HG03139 (cell line): Measurements from ENCODE around the gene ZNF772.
"Not testable (repeated sequence)": the region's sequence is repeated elsewhere in the genome, so short reads cannot be mapped to it uniquely, and the experiment has no call there.

Experiments
- ATAC-seq: cut with Tn5 transposase; IDR thresholded peaks from one replicate; pipeline ENCODE4 v1.9.1; 2021; ENCODE audit not compliant: unreplicated experiment

ZNF772 gene

DNA sequence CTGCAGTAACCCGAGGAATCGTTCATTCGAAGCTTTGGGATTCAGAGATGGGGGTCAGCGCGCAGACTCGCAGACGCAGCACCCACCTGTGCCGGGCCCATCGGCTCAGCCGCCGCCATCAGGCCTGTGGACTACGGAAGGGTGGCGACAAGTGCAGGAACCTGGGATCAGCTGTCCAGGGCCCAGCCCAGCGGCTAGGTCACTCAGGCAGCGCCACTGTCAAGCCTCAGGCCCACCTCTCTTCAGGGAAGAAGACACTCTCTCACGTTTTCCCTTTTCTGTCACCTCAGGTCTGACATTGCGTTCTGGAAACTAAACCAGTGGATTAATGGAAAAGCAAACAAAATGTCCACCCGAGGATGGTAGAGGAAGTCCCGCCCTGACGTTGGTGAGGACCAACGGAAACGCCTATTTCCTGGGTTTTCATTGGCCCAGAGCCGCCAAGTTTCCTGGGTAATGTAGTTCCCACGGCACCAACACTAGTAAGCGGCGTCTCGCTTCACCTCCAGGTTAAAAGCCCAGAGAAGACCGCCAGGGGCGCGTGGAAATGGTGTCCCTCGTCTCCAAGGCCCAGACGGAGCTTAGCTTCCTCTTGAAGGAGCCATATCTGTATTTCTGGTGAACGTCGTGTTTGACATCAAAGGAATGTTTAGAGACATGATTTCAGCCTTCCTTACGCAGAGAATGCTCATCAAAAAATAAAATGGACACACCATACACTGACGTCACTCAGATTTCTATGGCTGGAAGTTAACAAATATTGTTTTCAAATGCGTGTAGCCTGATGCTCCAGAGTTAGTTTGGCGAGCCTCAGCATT is at the start of gene ZNF772:
Gene ZNF772 (minus strand): TSS at position 376 of the 818 bp plus-strand sequence. CDS start 257 bp downstream, at position 119.
- peak; percentile 97 for ATAC-seq

DNA sequence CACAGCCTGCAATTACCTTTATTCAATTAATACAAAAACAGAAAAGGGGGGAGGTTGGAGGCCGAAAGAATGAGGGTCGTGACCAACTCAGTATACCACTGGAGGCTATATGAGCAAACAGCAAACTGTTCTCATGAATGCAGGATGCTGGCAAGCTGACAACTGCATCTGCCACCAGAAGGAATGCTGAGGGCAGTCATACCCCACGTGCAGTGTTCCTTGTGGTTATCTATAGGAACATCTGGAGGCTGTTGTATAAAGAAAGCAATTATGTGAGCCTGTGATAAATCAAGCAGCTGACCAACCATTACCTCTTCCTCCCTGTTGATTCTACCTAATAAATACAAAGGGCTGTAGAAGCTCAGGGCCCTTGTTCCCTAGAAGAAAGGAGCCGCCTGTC is 40.7 kb upstream of the ZNF772 start:
- not testable (repeated sequence) for ATAC-seq

DNA sequence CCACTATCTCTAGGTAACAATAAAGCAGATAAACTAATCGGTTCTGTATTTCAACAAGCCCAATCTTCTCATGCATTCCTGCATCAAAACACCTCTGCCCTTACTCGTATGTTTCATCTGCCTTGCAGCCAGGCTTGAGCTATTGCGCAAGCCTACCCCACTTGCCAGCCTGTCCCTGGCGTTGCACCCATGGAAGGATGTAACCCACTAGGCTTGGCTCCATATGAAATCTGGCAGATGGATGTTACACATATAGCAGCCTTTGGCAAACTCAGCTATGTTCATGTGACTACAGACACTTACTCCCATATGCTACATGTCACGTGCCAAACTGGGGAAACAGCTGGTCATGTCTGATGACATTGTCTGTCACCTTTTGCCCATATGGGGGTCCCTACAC is 37.9 kb upstream of the ZNF772 start:
- ATAC-seq = no peak

DNA sequence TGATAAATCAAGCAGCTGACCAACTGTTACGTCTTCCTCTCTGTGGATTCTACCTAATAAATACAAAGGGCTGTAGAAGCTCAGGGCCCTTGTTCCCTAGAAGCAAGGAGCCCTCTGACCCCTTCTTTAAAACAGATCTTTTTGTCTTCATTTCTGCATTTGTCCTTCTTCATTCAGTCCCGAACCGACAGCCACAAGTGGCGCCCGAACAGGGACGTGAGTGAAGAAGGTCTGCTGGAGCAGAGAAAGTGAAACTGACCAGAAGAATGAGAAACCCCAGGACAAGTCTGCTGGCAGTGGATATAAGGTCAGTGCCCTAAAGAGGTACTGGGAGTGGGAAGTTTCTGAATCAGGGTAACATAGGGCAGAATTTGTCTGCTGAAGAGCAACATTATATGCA is 35.5 kb upstream of the ZNF772 start:
- no peak for ATAC-seq

DNA sequence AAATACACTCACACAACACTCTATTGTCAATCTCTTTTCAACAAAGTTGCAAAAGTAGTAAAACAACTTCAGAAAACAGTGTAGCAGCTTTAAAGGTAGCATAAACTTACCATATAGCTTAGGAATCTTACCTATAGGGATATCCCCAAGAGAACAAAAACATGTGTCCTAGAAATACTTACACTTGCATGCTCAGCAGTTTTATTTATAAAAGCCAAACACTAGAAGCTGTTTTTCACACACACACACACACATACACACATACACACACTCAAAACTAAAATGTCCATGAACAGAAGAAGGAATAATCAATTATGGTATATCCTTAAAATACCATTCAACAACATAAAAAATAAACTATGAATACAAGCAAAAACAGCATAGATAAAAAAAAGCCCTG is 34.1 kb upstream of the ZNF772 start:
- no peak for ATAC-seq

DNA sequence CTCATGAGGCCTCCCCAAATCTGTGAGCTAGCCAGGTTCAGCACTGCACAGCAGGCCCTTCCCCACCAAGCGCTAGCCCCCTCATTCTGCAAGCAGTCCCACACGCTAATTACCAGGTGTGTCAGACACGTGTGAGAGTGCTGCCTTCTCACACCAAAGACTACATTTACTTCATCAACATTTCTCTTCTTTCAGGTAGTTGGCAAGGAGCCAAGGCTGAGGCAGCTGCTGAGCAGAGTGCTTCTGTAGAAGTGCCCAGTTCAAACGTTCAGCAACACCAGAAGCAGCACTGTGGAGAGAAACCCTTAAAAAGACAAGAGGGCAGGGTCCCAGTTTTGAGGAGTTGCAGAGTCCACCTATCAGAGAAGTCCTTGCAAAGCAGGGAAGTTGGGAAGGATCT is 28.8 kb upstream of the ZNF772 start:
- no peak for ATAC-seq

DNA sequence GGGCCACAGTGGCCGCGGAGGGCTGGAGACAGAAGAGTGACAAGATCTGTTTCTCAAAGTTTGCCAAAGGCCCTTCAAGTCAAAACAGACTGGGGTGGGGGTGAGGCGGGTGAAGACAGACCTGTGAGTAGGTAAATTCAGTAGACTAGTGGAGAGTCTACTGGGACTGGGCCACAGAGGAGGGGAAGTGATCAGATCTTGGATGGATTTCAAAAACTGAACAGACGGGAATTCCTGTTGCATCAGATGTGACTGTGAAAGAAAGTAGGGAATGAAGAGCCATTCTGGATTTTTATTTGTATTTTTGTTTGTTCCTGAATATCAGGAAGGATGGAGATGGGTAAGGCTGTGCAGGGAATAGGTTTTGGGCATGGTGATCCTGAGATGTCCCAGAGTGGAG is 23.0 kb upstream of the ZNF772 start:
- not testable (repeated sequence) for ATAC-seq

DNA sequence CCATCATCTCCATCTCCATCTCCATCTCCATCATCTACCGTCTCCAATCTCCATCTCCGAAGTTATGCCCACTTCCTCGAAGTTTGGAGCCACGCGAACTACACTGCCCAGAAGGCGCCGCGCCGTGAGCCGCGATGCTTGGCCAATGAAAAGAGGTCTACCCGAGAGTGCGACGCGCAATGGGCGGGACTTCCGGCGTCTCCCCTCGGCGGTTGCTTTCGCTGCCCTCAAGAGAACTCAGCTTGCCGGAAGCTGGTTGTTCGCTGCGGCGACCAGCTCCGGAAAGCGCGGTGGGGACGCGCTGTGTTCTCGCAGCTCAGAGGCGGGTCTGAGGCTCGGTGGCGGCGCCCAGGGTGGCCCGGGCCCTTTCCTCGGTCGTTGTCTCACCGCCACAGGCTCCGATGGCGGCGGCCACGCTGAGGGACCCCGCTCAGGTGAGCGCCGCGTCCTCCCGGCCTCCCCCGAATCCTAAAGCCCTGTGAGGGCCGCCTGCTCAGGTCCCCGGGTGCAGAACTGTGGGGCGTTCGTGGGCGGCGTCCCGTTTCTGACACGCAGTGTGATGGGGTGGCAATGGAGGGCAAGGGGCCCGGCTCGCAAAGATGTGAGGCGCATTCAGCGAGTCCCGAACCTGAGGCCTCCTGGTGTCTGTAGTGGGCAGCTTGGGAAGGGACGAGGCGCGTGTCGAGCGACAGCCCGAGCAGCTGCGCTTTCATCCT is 22.5 kb upstream of the ZNF772 start, which contains the start of gene ZNF773:
Gene ZNF773 (plus strand): TSS at position 259 of the 716 bp plus-strand sequence. CDS start 143 bp downstream, at position 402.
- peak; percentile 94 for ATAC-seq

DNA sequence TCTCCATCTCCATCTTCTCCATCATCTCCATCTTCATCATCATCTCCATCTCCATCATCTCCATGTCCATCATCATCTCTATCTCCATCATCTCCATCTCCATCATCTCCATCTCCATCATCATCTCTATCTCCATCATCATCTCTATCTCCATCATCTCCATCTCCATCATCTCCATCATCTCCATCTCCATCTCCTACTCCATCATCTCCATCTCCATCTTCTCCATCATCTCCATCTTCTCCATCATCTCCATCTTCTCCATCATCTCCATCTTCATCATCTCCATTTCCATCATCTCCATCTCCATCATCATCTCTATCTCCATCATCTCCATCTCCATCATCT is 21.9 kb upstream of the ZNF772 start:
- ATAC-seq = not testable (repeated sequence)

DNA sequence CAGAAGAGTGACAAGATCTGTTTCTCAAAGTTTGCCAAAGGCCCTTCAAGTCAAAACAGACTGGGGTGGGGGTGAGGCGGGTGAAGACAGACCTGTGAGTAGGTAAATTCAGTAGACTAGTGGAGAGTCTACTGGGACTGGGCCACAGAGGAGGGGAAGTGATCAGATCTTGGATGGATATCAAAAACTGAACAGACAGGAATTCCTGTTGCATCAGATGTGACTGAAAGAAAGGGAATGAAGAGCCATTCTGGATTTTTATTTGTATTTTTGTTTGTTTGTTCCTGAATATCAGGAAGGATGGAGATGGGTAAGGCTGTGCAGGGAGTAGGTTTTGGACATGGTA is 10.9 kb upstream of the ZNF772 start:
- not testable (repeated sequence) for ATAC-seq

DNA sequence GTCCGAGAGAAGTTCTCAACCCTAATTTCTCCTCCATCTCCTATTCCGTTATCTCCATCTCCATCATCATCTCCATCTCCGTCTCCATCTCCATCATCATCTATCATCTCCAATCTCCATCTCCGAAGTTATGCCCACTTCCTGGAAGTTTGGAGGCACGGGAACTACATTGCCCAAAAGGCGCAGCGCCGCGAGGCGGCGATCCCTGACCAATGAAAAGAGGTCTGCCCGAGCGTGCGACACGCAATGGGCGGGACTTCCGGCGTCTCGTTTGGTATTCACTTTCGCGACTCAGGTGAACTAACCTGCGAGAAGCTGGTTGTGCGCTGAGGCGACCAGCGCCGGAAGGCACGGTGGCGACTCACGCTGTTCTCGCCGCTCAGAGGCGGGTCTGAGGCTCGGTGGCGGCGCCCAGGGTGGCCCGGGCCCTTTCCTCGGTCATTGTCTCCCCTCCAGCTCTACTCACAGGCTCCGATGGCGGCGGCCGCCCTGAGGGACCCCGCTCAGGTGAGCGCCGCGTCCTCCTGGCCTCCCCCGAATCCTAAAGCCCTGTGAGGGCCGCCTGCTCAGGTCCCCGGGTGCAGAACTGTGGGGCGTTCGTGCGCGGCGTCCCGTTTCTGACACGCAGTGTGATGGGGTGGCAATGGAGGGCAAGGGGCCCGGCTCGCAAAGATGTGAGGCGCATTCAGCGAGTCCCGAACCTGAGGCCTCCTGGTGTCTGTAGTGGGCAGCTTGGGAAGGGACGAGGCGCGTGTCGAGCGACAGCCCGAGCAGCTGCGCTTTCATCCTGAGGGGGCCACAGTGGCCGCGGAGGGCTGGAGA is 10.3 kb upstream of the ZNF772 start, which contains the start of gene ZNF419:
Gene ZNF419 (plus strand): TSS at position 274 of the 822 bp plus-strand sequence. CDS start 201 bp downstream, at position 475.
- peak; percentile 93 for ATAC-seq

DNA sequence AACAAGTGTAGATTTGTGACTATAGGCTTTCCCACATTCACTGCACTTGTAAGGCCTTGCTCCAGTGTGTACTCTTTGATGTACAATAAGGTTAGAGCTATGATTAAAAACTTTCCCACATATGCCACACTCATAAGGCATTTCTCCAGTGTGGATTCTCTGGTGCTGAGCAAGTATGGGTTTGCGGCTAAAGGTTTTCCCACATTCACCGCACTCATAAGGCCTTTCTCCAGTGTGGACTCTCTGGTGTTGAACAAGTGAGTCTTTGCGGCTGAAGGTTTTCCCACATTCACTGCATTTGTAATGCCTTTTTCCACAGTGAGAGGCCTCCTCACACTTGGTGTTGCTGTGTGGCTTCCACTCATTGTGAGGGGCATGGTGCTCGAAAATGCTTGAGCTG is 3.7 kb downstream of the ZNF772 start:
- no peak for ATAC-seq

DNA sequence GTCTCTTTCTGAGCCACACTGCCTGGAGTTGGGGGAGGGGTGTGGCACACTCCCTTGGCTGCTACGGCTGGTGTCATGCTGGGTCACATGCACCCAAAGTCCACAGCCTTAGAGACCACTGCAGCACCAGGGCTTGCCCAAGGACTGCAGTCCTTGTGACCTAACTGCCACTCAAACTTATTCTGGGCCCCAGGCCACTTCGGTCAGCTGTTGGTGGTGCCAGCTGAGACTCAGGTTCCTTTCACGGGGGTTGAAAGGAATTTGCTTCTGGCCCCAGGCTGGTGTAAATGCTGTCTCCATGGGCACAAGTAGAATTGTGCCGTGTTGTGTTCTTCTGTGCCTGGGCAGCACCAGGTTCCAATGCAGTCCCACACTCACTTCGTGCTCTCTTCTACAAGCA is 10.9 kb downstream of the ZNF772 start:
- ATAC-seq = no peak

DNA sequence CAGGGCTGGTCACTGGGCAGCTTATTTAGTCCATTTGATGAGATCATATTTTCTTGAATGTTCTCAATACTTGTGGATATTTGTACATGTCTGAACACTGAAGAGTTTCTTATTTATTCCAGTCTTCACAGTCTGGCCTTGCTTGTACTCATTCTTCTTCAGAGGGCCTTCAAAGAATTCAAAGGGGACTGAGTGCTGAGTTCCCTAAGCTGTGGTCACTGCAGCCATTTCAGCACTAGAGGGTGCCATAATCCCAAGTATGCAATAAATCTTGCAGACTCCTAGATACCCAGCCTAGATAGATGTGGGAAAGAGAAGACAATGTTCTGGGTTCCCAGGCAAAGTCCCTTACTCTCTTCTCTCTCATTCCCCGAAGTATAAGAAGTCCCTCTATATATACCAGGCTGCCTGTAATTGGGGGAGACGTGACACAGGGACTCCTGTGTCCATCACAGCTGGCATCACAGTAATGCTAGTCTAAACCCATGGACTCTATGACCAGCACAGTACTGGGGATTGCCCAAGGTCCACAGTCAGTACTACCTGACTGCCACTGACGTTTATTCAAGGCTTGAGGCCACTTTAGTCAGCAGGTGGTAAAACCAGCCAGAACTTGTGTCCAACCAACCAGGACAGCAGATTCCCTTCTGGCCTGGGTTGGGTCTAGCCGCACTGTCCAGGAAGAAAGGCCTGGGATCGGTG is 11.5 kb downstream of the ZNF772 start:
- ATAC-seq = no peak

DNA sequence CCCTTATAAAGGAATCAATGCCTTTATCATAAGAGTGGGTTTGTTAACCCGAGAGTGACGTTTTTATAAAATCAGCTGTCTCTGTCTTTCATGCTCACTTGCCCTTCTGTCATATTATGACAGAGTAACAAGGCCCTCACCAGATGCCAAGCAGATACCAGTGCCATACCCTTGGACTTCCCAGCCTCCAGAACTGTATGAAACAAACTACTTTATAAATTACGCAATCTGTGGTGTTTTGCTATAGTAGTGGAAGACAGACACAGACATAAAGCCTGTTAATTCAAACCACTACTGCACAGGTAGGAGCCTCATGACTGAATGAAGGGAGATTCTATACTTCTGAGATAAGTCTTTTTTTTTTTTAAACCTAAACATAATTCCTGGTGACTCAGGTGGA is 25.1 kb downstream of the ZNF772 start:
- no peak for ATAC-seq

DNA sequence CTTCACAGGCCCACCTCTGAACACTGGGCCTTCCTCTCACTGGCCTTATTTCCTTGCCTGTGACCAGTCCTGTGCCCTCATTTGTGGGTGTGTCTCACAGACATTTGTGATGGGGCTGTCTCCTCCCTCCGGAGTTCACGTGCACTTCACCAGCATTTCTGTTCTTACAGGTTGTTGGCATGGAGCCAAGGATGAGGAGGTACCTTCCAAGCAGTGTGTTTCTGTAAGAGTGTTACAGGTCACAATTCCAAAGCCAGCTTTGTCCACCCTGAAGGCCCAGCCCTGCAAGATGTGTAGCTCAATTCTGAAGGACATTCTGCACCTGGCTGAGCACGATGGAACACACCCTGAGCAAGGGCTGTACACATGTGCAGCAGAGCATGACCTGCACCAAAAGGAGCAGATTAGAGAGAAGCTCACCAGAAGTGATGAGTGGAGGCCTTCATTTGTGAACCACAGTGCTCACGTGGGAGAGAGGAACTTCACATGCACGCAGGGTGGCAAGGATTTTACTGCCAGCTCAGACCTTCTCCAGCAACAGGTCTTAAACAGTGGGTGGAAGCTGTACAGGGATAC is 34.2 kb downstream of the ZNF772 start:
- ATAC-seq = no peak

DNA sequence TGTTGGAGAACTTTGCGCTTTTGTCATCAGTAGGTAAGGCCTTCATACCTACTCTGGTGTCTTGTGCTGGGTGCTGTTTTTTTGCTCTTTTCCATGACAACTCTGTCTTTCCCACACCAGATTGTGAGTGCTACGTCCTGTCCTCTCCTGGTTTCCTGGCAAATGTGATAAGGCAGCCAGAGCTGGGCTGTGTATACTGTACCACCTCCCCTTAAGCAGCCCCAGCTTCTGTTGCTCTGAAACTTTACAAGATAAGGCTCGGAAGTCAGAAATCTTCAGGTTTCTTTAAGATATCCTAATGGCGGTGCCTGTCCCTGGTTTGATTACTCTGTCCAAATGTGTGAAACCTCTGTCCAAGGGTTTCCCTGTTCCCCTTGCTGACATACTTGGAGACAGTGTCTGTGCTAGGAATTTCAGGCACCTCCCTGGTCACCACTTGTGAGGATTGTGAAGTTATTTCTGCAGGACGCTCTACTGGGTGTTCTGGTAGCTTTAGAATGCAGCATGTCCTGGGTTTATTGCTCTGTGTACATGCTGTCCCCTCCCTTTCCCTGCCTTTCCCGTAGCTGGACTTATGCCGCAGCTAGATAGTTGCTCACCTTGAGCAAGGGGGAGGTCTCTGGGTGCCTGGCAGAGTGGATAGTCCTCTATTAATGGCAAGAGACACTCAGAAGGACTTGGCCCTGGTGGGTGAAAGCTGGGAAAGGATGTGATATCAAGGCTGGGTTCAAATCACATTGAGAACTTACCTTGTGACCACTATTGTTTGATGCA is 35.2 kb downstream of the ZNF772 start:
- no peak for ATAC-seq

DNA sequence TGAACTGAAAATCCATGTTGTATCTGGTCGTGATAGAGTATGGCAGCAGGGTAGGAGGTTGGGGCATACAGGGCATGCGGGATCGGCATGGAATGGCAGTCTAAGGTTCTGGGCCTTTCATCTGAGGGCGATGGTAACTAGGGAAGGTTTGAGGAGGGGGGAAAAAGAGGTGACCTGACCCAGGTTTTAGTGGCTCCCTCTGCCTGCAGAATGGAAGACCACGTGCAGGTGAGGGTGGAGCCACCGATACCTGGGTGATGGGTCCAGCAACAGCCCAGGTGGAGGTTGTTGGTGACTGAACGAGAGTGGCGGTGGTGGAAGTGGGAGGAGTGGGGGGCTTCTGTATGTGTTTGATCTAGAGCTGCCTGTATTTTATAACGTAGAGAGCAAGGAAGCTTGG is 38.4 kb downstream of the ZNF772 start:
- no peak for ATAC-seq

DNA sequence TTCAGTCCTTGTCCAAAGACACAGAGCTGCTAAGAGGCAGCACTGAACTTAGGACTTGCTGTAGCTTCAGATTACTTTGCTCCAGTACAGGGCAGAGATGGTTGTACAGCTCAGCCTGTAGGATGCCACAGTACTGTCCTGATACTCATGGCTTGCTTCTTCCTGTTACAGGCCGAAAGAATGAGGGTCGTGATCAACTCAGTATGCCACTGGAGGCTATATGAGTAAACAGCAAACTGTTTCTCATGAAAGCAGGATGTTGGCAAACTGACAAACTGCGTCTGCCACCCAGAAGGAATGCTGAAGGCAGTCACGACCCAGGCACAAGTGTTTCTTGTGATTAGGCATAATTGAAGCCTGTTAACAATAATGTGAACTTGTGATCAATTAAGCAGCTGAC is 39.4 kb downstream of the ZNF772 start:
- ATAC-seq = no peak

DNA sequence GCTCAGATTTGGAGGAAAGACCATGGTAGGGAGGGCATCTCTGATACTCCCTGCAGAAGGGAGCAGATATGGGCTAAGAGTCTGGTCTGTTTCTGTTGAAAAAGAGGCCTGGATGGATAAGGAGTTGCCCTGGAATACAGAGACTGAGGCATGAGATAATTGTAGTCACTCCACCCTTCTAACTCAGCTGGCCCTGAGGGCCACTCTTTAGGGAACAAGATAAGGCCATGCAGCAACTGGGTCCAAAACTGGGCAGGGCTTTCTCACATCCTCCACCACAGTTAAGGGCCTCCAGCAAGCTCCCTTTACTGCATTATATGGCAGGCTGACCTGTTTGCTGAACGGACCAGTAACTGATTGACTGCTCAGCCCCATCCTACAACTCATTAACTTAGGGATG is 40.9 kb downstream of the ZNF772 start:
- ATAC-seq = no peak
